ENCODE data around the gene ABCC10.
"Not testable (repeated sequence)": the region's sequence is repeated elsewhere in the genome, so short reads cannot be mapped to it uniquely, and the experiment has no call there.

The ABCC10 gene

GRCh38 chr6:43427406-43428111 is at the start of gene ABCC10:
Gene ABCC10 (plus strand): TSS chr6:43427541. CDS start chr6:43427979, 438 bp downstream.
- peak within 1 kb of the TSS; percentile 93 for H3K4me3 Mint-ChIP-seq
- DNase-seq: peak; percentile 94
- H3K36me3 Mint-ChIP-seq (ENCODE audit: low read depth): peaks cover 11% of the 10 kb centered on the region
- H3K27me3 Mint-ChIP-seq (ENCODE audit: low read depth, poor library complexity): peaks cover 3% of the 10 kb centered on the region
- peaks cover 39% of the 10 kb centered on the region for H3K9me3 Mint-ChIP-seq
- peak within 1 kb of the TSS; percentile 97 for H3K27ac Mint-ChIP-seq
- TF ChIP-seq, protein P1, sequence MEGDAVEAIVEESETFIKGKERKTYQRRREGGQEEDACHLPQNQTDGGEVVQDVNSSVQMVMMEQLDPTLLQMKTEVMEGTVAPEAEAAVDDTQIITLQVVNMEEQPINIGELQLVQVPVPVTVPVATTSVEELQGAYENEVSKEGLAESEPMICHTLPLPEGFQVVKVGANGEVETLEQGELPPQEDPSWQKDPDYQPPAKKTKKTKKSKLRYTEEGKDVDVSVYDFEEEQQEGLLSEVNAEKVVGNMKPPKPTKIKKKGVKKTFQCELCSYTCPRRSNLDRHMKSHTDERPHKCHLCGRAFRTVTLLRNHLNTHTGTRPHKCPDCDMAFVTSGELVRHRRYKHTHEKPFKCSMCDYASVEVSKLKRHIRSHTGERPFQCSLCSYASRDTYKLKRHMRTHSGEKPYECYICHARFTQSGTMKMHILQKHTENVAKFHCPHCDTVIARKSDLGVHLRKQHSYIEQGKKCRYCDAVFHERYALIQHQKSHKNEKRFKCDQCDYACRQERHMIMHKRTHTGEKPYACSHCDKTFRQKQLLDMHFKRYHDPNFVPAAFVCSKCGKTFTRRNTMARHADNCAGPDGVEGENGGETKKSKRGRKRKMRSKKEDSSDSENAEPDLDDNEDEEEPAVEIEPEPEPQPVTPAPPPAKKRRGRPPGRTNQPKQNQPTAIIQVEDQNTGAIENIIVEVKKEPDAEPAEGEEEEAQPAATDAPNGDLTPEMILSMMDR (IDR thresholded peaks at IDR 0.05): no peak
- H3K4me1 Mint-ChIP-seq: peaks cover 14% of the 10 kb centered on the region

GRCh38 chr6:43377710-43378229 is 49.6 kb upstream of the ABCC10 start:
- no peaks in the 10 kb centered on the region for H3K9me3 Mint-ChIP-seq
- H3K4me1 Mint-ChIP-seq: peaks cover 5% of the 10 kb centered on the region

GRCh38 chr6:43378631-43379030 is 48.7 kb upstream of the ABCC10 start:
- TF ChIP-seq, protein P1 (IDR thresholded peaks at IDR 0.05): no peak
- no peaks in the 10 kb centered on the region for H3K9me3 Mint-ChIP-seq
- H3K4me1 Mint-ChIP-seq: peaks cover 5% of the 10 kb centered on the region
- DNase-seq: no peak
- H3K36me3 Mint-ChIP-seq (ENCODE audit: low read depth): no peaks in the 10 kb centered on the region
- H3K27ac Mint-ChIP-seq: no peak overlapping the region
- no peak overlapping the region for H3K4me3 Mint-ChIP-seq
- peaks cover 54% of the 10 kb centered on the region for H3K27me3 Mint-ChIP-seq (ENCODE audit: low read depth, poor library complexity)

More at GRCh38 chr6:43377710-43378229, 49.6 kb upstream of the ABCC10 start:
- no peaks in the 10 kb centered on the region for H3K36me3 Mint-ChIP-seq (ENCODE audit: low read depth)
- peaks cover 46% of the 10 kb centered on the region for H3K27me3 Mint-ChIP-seq (ENCODE audit: low read depth, poor library complexity)
- TF ChIP-seq, protein P1 (IDR thresholded peaks at IDR 0.05): no peak
- H3K4me3 Mint-ChIP-seq: no peak overlapping the region
- no peak overlapping the region for H3K27ac Mint-ChIP-seq
- no peak for DNase-seq

- DNase-seq; H3K9me3 Mint-ChIP-seq; H3K27ac Mint-ChIP-seq; H3K36me3 Mint-ChIP-seq (ENCODE audit: low read depth); H3K4me3 Mint-ChIP-seq; H3K4me1 Mint-ChIP-seq: not testable (repeated sequence)
- peaks cover 50% of the 10 kb centered on the region for H3K27me3 Mint-ChIP-seq (ENCODE audit: low read depth, poor library complexity)
These were observed 46.5 kb upstream of the ABCC10 start for GRCh38 chr6:43380858-43381257.

- Mint-ChIP-seq H3K27ac (no peak overlapping the region), H3K27me3 (ENCODE audit: low read depth, poor library complexity) (peaks cover 42% of the 10 kb centered on the region), H3K9me3 (no peaks in the 10 kb centered on the region), H3K36me3 (ENCODE audit: low read depth) (no peaks in the 10 kb centered on the region), H3K4me3 (no peak overlapping the region), H3K4me1 (no peaks in the 10 kb centered on the region)
- DNase-seq: no peak
- TF ChIP-seq, protein P1 (IDR thresholded peaks at IDR 0.05): no peak
These were observed 44.2 kb upstream of the ABCC10 start for GRCh38 chr6:43383021-43383667.

- H3K36me3 Mint-ChIP-seq (ENCODE audit: low read depth): no peaks in the 10 kb centered on the region
- H3K4me1 Mint-ChIP-seq: peaks cover 24% of the 10 kb centered on the region
- no peak overlapping the region for H3K4me3 Mint-ChIP-seq
- no peak for DNase-seq
- TF ChIP-seq, protein P1 (IDR thresholded peaks at IDR 0.05): peak; percentile 31
- no peak overlapping the region for H3K27ac Mint-ChIP-seq
- peaks cover 22% of the 10 kb centered on the region for H3K27me3 Mint-ChIP-seq (ENCODE audit: low read depth, poor library complexity)
- no peaks in the 10 kb centered on the region for H3K9me3 Mint-ChIP-seq
These were observed 40.8 kb upstream of the ABCC10 start for GRCh38 chr6:43386492-43386891.
